GM21717 (cell line): ENCODE data around the gene CCDC187.
"Not testable (repeated sequence)": the region's sequence is repeated elsewhere in the genome, so short reads cannot be mapped to it uniquely, and the experiment has no call there.

Source experiments
- ATAC-seq: cut with Tn5 transposase; IDR thresholded peaks from one replicate; pipeline ENCODE4 v1.9.1; 2021; ENCODE audit warnings: mild to moderate bottlenecking, moderate library complexity; ENCODE audit not compliant: unreplicated experiment

CCDC187 gene

DNA sequence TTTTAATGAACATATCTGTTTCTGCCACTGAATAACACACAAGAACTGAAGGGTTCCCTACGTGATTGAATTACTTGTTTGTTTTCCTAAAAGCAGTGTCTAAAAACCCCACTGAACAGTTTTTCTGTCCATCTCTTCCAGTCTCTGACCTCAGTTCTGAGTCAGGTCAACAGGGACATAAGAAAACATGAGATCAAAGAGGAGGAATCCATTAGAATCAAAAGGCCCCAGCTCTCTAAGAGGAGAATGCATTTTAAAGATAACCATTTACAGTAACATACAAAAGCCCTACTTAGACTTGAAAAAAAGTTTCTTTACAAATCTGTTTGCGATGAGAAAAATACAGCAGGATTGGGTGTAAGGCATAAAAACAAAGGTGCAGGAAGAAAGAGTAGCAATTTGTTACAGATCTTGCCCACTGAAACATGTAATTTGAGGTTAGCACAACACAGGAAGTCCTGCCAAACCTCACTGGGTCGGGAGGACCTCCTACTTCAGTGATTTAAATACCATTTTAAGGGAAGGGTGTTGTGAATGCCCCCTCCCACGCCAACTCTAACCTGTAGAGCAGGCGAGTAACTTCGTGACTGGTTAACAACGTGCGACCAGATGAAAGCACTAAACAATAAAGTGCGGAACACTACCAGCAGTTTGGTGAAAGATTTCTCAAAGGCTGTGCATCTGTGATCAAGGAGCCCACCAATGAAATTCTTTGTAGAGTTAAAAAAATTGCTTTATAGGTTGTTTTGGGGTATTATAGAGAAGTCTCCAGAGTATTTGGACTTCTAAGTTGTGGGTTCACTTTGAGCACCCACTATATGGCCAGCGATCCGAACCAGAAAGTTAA lies 59.5 kb downstream of the CCDC187 start:
- ATAC-seq, result no peak

DNA sequence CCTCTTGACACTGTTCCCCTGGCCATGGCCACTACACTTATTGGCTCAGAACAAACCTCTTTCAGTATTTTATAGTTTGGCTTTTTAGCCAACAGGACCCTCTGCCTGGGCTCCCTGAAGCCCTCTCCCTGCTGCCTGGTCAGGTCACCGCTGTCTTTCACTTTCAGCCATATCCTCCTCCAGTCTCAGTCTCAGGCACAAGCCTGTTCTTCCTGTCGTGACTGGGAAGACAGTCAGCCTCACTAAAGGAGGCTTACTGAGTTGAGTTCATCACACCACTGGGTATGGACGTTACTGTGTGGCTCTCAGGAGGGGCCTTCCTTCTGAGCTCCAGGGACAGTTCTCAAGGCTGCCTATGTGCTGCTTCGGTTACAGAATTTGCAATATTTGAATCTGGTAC lies 60.3 kb downstream of the CCDC187 start:
- no peak for ATAC-seq

DNA sequence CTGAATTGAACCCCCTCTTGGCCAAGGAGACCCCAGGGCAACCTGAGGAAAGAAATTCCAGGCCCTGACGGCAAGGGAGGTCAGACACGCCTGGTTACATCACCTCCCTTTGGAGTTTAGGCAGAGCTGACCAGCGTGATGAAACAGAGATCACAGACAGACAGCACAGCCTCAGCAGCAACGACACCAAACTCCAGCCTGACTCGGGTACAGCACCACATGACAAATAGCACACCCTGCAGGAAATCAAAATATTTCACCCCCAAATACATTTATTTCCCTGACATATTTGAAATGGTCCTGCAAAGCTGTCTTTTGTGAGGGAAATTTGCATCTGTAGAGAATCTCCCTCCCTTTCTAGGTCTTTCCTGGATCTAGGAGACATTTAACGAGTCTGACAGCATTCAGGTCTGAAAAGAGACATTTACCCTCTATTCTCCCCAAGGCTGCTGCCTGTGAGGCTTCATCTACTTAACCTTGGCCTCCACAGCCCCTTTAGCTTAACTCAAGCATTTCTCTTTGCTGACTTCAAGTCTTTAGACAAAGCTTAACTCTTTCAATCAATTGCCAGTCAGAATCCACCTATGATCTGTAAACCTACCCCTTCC lies 60.9 kb downstream of the CCDC187 start:
- ATAC-seq, result no peak

DNA sequence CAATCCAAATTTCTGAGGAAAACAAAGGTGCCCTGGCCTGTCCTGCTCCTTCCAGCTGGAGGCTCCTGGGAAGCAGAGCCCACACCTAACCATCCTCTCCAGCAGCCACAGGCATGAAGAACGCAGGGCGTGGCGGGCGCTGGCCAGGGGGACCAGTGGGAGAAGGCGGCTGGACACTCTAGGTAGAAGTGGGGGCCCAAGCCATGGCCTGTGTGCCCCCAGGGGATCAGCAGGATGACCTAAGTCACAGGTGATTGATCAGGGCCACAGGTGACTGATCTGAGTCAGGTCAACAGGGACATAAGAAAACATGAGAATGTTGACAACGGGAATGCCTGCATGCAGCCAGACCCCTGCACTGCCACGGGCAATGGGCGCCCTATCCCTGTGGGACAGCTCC lies 61.6 kb downstream of the CCDC187 start:
- ATAC-seq, result no peak

DNA sequence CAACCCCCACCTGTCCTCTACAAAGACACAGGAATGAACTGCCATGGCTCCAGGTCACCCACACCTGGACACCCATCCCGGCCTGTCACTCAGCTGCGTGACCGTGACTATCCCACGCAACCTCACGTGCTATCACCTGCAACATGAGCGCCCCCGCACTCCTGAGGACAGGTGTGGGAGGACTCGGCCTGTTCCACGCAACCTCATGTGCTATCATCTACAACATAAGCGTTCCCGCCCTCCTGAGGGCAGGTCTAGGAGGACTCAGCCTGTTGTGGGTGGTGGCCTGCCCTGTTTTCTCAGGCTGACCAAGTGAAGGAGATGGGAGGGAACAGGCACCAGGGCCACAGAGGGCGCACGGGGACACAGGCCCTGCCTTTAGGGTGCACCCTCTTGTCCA lies 62.4 kb downstream of the CCDC187 start:
- ATAC-seq, result no peak

DNA sequence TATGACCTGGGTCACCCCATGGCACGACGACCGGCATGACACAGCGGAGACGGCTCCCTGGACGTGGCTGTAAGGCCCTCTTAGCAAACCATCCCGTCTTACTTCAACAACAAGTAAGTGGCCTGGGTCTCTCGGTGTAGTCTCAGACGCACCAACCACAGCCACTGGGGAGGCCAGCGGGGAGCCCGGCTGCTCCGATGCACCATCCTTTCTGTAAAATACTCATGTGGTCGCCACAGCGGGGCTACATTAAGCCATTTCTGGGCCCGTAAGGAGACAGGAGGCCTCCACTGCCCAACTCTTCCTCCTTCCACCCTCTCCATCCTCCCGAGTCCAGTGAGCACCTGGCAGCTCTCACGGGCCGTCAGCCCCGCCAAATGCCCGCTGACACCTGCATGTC lies 63.0 kb downstream of the CCDC187 start:
- no peak for ATAC-seq

DNA sequence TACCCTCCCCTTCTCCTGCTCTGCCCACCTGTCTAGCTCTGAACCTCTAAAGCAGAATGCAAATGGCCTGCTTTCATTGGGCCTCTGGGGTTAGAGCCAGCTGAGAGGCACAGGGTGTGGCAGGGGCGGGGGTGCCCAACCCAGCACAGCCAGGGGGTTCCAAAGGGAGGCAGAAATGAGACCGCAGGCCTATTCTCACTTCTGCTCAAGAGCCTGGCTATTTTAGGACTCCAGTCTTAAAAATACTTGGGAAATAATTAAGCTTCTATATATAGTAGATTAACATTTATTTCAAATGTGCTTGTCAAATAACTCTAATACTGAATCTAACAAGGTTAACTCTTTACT lies 63.9 kb downstream of the CCDC187 start:
- no peak for ATAC-seq

DNA sequence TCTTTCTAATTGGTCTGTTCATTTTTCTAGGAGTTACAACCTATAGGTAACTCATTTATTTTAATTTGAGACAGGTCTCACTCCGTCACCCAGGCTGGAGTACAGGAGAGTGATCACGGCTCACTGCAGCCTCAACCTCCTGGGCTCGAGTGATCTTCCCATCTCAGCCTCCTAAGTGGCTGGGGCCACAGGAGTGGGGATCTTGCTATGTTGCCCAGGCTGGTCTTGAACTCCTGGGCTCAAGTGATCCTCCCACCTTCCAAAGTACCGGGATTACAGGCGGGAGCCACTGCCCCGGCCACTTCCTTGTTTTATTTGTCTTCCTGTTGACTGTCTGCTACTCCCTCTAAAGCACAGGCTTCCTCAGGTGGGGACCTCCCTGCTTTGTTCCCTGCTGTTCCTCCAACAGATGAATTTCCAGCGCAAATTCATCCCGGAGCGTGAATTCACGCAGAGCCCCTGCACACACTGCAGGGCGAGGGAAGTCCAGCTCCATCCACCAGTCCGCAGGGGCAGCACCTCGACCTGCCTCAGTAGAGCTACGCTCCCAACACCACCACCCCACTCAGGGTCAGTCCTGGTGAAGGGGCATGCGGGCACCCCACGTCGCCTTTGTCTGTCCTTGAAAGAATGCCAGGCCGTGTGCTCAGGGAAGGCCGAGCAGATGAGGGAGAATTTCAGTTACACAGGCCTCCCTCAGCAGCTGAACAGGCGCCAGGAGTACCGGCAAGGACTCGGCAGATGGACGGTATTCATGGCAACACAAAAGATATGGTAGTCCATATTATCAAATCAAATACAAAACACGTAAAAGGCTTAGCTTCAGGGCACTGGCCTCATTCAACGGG lies 64.5 kb downstream of the CCDC187 start:
- no peak for ATAC-seq

DNA sequence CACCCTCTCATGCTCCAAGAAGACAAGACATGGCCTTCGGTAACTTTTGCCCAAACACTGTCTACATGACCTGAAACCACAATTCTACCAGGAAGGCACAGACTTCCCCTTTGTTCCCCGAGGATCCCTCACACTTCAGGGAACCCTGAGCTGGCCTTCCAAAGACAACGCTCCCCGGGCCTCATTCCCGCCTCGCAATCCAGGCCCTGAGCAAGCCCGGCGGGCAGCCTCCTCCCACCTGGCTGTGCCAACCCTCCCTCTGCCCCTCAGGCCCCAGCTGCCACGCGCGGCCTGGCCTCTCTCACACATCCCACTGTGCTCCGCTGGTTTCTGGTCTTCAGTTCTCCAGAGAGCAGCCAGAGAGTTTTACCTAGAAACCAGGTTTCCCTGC lies 65.6 kb downstream of the CCDC187 start:
- no peak for ATAC-seq

DNA sequence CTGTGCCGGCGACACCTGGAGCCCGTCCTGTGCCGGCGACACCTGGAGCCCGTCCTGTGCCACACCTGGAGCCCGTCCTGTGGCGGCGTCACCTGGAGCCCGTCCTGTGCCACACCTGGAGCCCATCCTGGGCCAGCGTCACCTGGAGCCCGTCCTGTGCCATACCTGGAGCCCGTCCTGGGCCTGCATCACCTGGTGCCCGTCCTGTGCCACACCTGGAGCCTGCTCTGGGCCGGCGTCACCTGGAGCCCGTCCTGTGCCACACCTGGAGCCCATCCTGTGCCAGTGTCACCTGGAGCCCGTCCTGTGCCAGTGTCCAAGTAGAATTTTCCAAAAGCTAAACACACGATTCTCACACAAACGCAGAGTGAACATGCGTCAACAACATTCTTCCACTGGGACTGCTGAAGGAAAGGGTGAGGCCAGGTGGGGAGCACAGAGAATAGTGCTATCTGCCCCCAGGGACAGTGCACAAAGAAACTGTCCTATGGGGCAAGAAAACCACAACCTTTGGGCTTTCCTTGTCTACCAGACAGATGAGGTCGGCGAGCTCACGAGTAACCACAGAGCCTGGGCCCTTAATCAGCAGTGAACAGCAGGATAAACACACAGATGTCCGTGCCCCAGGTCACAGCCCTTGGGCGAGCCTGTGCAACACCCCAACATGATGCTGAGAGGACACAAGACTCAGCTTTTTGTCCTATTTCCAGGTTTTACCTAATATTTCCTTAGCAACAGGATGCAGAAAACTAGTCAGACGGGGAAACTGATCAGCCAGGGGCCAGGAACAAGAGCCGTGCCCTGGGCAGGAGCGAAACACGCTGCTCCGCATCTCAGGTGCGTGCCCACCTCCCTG lies 66.2 kb downstream of the CCDC187 start:
- no peak for ATAC-seq

DNA sequence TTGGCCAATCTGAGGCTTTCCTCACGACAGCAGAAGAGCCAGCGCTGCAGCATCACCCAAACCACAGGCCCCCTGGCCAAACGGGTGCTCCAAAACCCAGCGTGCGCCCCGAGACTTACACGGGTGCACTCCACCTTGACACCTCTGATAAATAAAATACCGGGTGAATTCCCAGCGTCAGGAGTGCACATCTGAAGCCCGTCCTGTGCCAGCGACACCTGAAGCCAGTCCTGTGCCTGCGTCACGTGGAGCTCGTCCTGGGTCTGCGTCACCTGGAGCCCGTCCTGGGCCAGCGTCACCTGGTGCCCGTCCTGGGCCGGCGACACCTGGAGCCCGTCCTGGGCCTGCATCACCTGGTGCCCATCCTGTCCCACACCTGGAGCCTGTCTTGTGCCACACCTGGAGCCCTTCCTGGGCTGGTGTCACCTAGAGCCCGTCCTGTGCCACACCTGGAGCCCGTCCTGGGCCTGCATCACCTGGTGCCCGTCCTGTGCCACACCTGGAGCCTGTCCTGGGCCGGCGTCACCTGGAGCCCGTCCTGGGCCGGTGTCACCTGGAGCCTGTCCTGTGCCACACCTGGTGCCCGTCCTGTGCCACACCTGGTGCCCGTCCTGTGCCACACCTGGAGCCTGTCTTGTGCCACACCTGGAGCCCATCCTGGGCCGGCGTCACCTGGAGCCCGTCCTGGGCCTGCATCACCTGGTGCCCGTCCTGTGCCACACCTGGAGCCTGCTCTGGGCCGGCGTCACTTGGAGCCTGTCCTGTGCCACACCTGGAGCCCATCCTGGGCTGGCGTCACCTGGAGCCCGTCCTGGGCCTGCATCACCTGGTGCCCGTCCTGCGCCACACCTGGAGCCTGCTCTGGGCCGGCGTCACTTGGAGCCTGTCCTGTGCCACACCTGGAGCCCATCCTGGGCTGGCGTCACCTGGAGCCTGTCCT lies 67.2 kb downstream of the CCDC187 start:
- not testable (repeated sequence) for ATAC-seq

DNA sequence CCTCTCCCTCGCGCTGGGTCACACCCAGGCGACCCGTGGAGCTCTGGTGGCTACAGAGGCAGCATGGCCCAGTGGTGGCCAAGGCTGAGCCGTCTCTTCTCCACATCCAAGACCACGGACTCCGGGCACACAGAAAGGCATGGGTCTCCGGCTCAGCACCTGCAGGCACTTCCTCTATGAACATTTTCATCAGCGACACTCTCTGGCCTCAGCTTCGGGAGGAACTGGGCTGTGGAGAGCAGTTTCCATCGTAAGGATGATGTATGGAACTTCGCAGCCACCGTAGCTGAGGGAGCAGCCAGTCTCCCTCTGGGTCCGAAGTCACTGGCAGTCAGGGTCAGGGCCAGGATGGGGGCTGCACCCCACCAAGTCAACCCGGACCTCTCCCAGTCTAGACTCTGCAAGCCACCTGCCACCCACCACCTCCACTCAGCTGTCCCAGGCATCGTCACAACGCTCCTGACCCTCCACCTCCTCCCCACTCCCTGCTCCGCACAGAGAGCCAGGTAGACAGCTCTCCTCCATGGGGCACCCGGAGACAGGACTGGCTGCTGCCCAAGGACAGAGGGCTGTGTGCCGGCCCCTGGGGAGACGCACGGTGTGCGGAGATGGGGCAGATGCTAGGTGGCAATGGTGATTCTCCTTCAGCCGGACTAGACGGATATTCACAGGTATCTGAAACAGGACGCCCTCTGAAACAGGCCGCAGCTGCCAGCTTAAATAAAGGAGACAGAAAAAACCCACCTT lies 68.0 kb downstream of the CCDC187 start:
- no peak for ATAC-seq

DNA sequence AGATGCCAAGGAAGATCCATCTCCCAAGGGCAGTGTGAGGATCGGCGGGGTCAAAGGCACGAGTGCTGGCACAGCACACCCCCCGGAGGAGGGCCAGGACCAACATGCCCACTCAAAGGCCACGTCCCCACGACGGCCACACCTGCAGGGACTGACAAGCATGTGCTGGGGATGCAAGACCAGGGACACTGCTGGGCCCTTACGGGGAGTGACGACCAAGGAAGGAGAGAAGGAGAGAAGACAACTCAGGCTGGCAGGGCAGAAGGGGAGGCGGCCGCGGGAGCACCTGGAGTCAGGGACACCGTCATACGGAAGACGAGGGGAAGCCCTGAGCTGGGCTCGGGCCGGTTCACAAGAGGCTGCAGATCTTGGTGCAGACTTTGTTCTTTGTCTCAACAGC lies 68.7 kb downstream of the CCDC187 start:
- ATAC-seq, result no peak

DNA sequence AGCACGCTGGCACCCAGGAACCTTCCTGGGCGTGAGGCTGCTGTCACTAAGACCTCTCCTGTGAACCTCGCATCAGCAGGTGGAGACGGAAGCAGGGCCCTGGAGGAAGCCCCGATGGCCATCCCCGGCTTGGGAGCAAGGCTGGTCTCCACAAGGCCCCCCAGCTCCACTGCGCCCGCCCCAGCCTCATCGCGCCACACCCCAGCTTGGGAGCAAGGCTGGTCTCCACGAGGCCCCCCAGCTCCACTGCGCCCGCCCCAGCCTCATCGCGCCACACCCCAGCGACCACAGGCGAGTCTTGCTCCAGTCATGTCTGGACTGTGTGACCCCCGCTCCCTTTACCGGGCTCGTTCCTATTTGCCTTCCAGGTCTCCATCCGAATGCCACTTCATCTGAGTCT lies 69.3 kb downstream of the CCDC187 start:
- ATAC-seq, result no peak

DNA sequence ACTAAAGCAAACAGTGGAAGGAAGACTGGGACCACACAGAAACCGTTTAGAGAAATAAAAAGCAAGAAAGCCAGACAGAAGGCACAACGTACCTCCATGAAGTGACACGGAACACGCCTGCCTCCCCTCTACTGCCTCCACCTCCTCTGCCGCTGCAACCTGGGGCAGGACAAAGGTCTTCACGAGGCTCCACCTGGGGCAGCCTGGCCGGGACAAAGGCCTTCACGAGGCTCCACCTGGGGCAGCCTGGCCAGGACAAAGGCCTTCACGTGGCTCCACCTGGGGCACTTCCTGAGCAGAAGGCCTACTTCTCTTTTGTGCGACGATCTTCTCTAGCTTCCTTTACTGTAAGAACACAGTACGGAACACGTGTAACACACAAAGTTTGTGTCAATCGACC lies 70.0 kb downstream of the CCDC187 start:
- no peak for ATAC-seq

DNA sequence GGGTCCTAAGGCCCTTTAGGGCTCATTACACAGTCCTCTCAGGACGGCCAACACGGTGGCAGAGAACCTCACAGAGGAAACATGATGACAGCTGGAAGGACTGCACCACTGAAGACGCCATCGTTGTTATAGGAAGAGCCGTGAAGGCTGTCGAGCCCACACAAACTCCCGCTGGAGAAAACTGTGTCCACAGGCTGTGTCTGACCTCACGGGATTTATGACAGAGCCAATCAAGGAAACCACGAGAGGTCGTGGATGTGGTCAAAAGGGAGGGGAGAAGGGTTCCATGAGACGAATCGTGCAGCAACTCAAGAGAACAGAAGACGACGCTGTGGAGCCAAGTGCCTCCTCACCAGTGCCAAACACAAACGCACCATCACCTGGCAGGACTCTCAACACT lies 70.5 kb downstream of the CCDC187 start:
- no peak for ATAC-seq

DNA sequence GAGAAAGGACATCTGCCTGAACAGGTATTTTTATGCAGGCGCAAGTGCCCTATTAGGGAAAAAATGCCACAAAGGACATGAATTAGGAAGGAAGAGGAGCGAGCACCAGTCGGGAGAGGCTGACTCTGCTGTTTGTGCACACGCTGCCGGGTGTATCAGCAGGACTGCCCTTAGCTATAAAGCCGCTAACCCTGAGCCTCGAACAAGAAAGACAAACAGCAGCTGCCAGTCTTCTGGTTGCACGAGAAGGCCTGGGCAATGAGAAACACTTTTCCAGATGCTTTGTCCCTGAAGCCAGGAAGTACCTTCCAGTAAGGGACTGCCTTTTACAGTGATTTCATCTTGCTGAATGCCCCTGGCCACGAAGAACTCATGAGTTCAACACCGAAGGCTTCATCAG lies 70.9 kb downstream of the CCDC187 start:
- no peak for ATAC-seq

DNA sequence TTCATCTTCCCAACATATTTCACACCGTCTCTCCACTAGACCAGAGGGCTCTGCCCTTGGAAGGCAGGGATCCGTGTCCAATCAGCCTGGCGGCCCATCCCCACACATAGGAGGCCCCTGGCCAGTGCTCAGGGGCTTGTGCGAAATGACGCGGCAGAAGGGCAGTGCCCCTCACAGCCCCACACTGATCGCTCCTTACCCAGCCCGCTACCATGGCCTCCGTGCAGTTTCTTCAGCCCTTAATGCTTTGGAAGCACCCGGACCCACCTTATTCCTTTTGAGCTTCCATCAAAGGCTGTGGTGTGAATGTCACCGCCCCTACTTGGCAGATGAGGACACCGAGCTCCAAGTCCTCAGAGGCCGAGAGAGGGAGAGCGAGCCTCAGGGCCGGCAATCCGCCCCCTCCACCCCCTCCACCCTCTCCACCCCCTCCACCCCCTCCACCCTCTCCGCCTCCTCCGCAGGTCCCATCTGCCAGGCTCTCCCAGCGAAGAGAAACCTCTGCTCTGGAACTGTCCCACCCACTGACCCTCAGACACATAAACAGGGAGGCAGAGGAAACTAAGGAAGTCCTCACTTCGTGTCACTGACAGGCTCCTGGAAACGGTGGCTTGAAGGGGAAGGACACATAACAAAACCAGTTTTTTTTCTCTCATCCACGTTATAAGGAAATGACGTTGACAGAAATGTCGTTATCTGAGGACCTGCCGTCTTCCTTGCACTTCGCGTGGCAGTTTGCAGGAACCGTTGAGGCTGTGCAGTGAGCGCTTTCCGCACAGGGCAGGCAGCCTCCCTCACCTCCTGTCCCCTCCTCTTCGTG lies 72.2 kb downstream of the CCDC187 start:
- no peak for ATAC-seq
